Sciatic nerve (tissue), 2 donors: ENCODE data around the gene DHX32. TPM values are rescaled to one million over a fixed set of nuclear protein-coding genes. Genes with fewer than 3 reads are reported as not detected.
"Not testable (repeated sequence)": the region's sequence is repeated elsewhere in the genome, so short reads cannot be mapped to it uniquely, and the experiment has no call there.

Experiments
- ATAC-seq: fragments of 200-7000 bp; cut with Tn5 transposase; one replicate; pipeline ENCODE4 v1.9.1; 2020; ENCODE audit warnings: mild to moderate bottlenecking, moderate library complexity
- DNase-seq: peaks from one replicate; pipeline ENCODE4 v3.0.0-alpha.2; 2020; ENCODE audit warnings: low spot score
- intact Hi-C: fragments of 100-400 bp; cut with DNase I; formaldehyde crosslinking; loops from one replicate; pipeline ENCODE4 v1.14.2; 2022
- total RNA-seq: library from RNA; stranded (reverse); fragmentation: NEBNext Ultra II Directional; extraction: Animal tissue kit (Norgen Biotek cat#: 25700); gene quantifications from one replicate; pipeline ENCODE4 v1.2.1, GENCODE V29; 2021
- donor health status: DM: no; HTN: no; CAD: no.
- donor health status: DM: no; HTN: no; CAD: no.

Gene DHX32
- 20.8 TPM for total RNA-seq

GRCh38 chr10:125881192-125881591 lies at the start of gene DHX32:
DHX32 (minus strand) TSS chr10:125881292; CDS start chr10:125880824, 468 bp downstream.
- ATAC-seq: no peak
- intact Hi-C loops: no loop called here

GRCh38 chr10:125929618-125930017 lies 48.5 kb upstream of the DHX32 start:
- intact Hi-C loops: no loop called here
- no peak for DNase-seq
- no peak for ATAC-seq

More at GRCh38 chr10:125881192-125881591, at the start of gene DHX32:
- no peak for DNase-seq

GRCh38 chr10:125928928-125929585 lies 48.0 kb upstream of the DHX32 start:
- DNase-seq (no peak), ATAC-seq (no peak)
- intact Hi-C loops: no loop called here

GRCh38 chr10:125927265-125927664 lies 46.2 kb upstream of the DHX32 start:
- DNase-seq, intact Hi-C loops, ATAC-seq: not testable (repeated sequence)

- ATAC-seq (no peak), DNase-seq (no peak)
- intact Hi-C loops: no loop called here
Measured at GRCh38 chr10:125926247-125926646, 45.2 kb upstream of the DHX32 start.

GRCh38 chr10:125925262-125925834 lies 44.3 kb upstream of the DHX32 start:
- ATAC-seq: no peak
- no peak for DNase-seq
- intact Hi-C loops: no loop called here

- intact Hi-C loops, DNase-seq, ATAC-seq: not testable (repeated sequence)
Measured at GRCh38 chr10:125921643-125922306, 40.7 kb upstream of the DHX32 start.

GRCh38 chr10:125917704-125918361 lies 36.7 kb upstream of the DHX32 start:
- ATAC-seq, intact Hi-C loops, DNase-seq: not testable (repeated sequence)

GRCh38 chr10:125916977-125917376 lies 35.9 kb upstream of the DHX32 start:
- intact Hi-C loops: no loop called here
- DNase-seq: no peak
- no peak for ATAC-seq

GRCh38 chr10:125913277-125913676 lies 32.2 kb upstream of the DHX32 start:
- DNase-seq, ATAC-seq, intact Hi-C loops: not testable (repeated sequence)

- DNase-seq (no peak), ATAC-seq (no peak)
- intact Hi-C loops: no loop called here
Measured at GRCh38 chr10:125911990-125912389, 30.9 kb upstream of the DHX32 start.

- ATAC-seq: no peak
- DNase-seq: no peak
- intact Hi-C loops: no loop called here
Measured at GRCh38 chr10:125911145-125911544, 30.1 kb upstream of the DHX32 start.

GRCh38 chr10:125909491-125909890 lies 28.4 kb upstream of the DHX32 start:
- DNase-seq, ATAC-seq, intact Hi-C loops: not testable (repeated sequence)

- intact Hi-C loops, DNase-seq: not testable (repeated sequence)
- peak; percentile 42 for ATAC-seq
Measured at GRCh38 chr10:125908813-125909212, 27.7 kb upstream of the DHX32 start.

- ATAC-seq, intact Hi-C loops, DNase-seq: not testable (repeated sequence)
Measured at GRCh38 chr10:125907598-125907997, 26.5 kb upstream of the DHX32 start.

GRCh38 chr10:125905069-125905994 lies 24.2 kb upstream of the DHX32 start:
- intact Hi-C loops, DNase-seq: not testable (repeated sequence)
- peak; percentile 20 for ATAC-seq

GRCh38 chr10:125903135-125903640 lies 22.1 kb upstream of the DHX32 start:
- ATAC-seq, intact Hi-C loops, DNase-seq: not testable (repeated sequence)

GRCh38 chr10:125900963-125901362 lies 19.9 kb upstream of the DHX32 start:
- DNase-seq, intact Hi-C loops, ATAC-seq: not testable (repeated sequence)
